GM21367 (cell line): Measurements from ENCODE around the gene HK1.
"Not testable (repeated sequence)": the region's sequence is repeated elsewhere in the genome, so short reads cannot be mapped to it uniquely, and the experiment has no call there.

Experiments used
- ATAC-seq: cut with Tn5 transposase; IDR thresholded peaks from one replicate; pipeline ENCODE4 v1.9.1; 2021; ENCODE audit not compliant: unreplicated experiment

HK1 gene

GRCh38 chr10:69307434-69307833, 29.1 kb downstream of the HK1 start:
- ATAC-seq: no peak

DNA sequence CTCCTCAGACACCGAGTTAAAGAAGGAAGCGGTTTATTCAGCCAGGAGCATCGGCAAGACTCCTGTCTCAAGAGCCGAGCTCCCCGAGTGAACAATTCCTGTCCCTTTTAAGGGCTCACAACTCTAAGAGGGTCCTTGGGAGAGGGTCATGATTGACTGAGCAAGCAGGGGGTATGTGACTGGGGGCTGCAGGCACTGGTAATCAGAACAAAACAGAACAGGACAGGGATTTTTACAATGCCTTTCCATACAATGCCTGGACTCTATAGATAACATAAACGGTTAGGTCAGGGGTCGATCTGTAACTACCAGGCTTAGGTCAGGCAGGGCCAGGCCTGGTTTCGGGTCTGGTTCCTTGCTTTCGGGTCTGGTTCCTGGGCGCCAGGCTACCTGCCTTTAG, 30.0 kb downstream of the HK1 start:
- not testable (repeated sequence) for ATAC-seq

- no peak for ATAC-seq
Observed at GRCh38 chr10:69311309-69311708, 33.0 kb downstream of the HK1 start.

DNA sequence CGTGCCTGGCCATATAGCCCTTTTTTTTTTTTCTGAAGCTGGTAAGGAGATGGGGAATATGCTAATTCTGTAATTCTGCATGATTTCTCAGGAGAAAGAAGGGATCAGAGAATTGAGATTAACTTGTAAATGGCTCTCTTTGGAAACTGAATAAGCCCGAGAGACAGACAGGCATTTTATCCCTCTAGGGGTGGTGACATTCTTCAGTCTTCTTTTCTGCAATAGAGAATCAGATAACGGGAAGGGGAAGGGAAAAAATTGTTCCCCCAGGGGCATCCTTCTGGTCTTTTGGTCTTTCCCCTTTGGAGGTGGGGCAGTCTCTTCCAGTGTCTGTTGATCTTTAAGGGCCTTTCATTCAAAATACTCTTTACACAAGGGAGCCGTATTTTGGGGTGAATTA, 34.2 kb downstream of the HK1 start:
- no peak for ATAC-seq

- no peak for ATAC-seq
Observed at GRCh38 chr10:69315100-69315542, 36.8 kb downstream of the HK1 start.

DNA sequence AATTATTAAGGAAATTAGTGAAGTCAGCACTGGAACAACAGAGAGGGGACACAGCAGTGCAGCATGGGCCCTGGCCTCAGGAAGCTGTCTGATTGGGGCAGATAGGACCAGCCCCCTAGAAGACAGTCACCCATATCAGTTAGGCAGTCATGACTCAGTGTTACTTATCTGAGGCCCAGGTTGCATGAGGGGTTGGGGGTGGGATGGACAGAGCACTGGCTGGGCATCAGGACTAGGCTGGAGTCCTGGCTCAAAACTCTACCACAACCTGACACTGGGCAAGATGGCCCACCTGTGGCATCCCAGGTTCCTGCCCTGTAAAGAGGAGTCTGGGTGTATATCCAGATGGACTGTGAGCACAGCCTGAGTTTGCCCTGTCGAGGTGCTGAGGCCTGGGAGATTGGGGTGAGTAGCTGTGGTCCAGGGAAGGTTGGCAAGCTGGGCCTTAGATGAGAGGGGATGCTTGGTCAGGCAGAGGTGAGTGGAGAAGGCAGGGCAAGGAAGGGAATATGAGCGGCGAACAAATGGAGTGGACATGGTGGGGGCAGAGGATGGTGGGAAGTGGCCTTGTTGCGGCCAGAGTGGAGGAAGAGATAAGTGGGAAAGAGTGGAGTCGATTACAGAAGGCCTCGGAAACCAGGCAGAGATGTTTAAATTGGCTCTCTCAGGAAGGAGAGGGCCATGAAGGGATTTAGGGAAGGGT, 37.5 kb downstream of the HK1 start:
- no peak for ATAC-seq

GRCh38 chr10:69316313-69317059, 38.2 kb downstream of the HK1 start:
- no peak for ATAC-seq

- peak; percentile 55 for ATAC-seq
Observed at GRCh38 chr10:69317175-69317604, 38.9 kb downstream of the HK1 start.

DNA sequence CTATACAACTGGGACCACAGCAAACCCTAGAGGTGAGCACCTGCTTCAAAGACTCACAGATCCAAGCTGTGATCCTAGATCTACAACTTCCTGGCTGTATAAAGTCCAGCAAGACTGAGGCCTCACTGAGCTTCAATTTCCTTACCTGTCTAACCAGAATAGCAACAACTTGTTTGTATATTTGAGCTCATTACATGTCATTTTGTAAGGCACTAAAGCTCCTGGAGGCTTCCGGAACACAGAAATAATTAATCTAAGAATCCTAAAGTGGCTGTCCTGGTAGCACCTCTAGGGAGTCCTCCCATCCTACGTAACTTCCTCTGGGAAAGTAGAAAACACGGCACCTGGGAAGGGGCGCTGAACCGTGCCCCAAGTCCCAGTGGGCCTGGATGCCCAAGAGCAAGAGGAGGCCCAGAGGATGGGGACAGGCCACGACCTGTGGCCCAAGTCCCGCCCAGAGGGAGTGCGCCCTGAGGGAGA, 39.4 kb downstream of the HK1 start:
- no peak for ATAC-seq

- peak; percentile 70 for ATAC-seq
Observed at GRCh38 chr10:69318106-69318866, 40.0 kb downstream of the HK1 start.

DNA sequence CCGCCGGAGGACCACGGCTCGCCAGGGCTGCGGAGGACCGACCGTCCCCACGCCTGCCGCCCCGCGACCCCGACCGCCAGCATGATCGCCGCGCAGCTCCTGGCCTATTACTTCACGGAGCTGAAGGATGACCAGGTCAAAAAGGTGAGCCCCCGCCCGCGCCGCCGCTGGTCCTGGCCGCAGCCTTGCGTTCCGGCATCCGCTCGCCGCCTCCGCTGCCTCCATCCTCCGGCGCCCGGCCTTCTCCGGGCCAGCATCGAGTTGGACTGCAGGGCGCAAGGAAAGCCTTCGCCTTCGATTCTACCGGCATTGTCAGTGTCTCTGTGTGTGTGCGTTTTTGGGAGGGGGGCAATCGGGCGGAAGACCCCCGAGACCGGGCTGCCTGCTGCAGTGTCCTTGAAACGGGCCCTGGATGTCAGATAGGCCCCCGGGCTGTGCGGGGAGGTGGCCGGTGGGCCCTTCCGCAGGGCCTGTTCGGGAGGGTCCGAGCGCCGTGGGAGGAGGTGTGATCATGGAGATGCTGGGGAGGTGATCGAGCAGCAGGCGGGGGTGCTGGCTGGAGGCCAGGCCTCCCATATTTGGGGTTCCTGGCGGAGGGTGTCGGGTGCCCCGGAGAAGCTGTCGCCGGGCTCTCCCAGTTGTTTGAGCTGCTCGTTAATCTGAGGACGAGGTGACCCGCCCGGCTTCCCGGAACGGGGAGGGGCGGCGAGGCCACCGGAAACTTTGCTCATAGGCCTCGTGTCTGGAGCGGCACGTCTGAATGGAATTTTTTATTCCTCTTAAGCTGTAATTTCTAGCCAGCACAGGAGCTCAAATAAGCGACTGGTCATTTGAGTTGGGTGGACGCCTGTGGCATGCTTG, 40.8 kb downstream of the HK1 start:
- ATAC-seq: peak; percentile 7

- ATAC-seq: no peak
Observed at GRCh38 chr10:69319841-69320316, 41.6 kb downstream of the HK1 start.

DNA sequence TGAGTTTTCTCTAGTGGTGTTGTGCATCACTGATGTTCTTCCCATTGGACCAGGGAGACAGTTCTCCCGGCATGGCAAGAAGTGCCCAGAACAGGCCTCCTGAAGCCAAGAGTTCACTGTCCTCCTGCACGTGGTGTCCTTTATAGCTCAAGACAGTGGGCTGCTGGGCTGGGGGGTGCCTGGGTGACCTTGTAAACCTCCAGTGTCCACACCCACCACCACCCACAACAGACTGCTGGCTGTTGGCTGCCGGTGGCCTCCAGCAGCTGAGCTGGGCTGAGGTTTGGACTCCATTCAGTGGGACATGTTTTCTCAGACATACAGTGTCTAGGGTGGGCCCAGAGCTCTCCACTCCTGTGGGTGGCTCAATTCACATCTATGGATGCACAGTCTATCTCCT, 42.2 kb downstream of the HK1 start:
- ATAC-seq: no peak

- no peak for ATAC-seq
Observed at GRCh38 chr10:69321039-69321715, 42.9 kb downstream of the HK1 start.

DNA sequence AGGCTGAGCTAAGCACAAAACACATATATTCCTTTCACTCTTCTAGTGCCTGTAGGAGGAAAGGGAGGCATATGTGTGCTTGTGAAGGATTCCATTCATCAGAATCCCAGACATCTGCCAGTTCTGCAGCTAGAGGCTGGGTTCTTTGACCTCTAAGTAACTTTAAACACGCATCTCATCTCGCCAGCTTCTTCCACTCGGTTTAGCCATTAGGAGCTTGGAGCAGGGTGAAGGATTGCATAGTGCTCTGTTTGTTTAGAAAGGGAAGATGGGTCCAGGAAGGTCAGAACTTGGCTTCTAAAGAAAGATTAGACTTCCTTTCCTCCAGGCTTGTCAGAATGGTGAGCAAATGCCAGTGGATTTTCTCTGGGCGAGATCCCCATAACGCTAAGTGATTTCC, 43.6 kb downstream of the HK1 start:
- no peak for ATAC-seq

DNA sequence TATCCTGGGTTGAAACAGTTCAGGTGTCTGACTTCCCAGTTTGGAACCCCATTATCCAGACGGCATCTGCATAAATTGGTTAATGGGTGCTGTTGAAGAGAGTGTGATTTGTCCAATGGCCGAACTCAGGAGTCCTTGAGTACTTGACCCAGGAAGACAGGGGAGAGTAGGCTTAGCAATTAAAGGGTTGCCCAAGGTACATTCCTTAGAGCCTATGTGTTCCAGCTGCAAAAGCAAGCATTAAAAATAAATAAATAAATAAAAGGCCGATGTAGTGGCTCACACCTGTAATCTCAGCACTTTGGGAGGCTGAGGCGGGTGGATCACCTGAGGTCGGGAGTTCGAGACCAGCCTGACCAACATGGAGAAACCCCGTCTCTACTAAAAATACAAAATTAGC, 44.0 kb downstream of the HK1 start:
- ATAC-seq: not testable (repeated sequence)

GRCh38 chr10:69323622-69324021, 45.3 kb downstream of the HK1 start:
- no peak for ATAC-seq

DNA sequence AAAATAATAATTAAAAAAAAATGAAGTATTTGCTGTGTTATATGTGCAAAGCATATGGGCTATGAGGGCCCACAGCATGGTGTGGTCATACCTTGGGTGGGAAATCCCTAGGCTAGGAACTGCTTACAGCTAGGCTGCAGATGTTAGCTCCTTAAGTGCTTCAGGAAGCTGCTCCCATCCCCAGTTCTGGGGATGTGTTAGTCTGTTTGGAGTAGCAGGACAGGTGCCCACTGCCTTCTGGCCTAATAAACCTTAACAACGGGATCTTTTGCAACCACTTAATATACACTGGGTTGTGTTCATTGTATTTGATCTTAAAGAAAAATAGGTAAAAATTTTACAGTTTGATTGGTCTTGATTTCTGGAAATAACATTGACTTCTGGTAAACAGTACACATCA, 46.3 kb downstream of the HK1 start:
- no peak for ATAC-seq

GRCh38 chr10:69325637-69326523, 47.6 kb downstream of the HK1 start:
- ATAC-seq: not testable (repeated sequence)
